Brain pericyte (primary cell): Measurements from ENCODE around the gene PAPPA2.
"Not testable (repeated sequence)": the region's sequence is repeated elsewhere in the genome, so short reads cannot be mapped to it uniquely, and the experiment has no call there.

Experiments
- DNase-seq: peaks from one replicate; pipeline ENCODE4 v3.0.0-alpha.2; 2012; ENCODE audit warnings: low read depth, low spot score

Gene PAPPA2

DNA sequence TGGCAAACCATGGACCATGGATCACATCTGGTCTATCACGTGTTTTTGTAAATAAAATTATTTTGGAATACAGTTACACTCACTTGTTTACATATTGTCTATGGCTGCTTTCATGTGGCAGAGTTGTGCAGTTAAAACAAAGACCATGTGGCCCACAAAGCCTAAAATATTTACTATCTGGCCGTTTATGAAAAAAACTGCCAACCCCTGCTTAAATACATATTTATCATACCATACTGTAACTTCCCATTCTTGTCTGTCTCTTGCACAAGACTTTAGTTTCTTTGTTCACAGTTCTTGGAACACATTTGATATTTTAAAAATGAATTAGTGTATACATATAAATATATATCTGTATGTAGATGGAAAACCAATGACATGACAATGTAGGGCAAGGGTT is 141.5 kb downstream of the PAPPA2 start:
- DNase-seq = no peak

DNA sequence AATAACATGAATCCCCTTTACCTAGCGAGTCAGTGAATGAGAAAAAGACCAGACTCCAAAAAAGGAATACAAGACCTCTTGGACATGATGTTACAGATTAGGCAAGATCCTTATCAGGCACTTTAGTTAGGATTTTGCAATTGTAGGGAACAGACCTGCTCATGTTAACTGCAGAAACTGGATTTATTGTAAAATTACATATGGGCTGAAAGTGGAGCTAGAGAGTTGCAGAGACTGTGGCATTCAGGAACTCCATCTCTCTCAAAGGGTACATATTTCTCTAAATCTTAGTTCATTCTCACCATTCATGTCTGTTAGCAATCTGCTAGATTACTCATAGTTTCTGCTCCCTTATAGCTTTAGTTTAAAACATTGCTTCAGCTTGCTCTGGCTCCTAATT is 142.2 kb downstream of the PAPPA2 start:
- no peak for DNase-seq

DNA sequence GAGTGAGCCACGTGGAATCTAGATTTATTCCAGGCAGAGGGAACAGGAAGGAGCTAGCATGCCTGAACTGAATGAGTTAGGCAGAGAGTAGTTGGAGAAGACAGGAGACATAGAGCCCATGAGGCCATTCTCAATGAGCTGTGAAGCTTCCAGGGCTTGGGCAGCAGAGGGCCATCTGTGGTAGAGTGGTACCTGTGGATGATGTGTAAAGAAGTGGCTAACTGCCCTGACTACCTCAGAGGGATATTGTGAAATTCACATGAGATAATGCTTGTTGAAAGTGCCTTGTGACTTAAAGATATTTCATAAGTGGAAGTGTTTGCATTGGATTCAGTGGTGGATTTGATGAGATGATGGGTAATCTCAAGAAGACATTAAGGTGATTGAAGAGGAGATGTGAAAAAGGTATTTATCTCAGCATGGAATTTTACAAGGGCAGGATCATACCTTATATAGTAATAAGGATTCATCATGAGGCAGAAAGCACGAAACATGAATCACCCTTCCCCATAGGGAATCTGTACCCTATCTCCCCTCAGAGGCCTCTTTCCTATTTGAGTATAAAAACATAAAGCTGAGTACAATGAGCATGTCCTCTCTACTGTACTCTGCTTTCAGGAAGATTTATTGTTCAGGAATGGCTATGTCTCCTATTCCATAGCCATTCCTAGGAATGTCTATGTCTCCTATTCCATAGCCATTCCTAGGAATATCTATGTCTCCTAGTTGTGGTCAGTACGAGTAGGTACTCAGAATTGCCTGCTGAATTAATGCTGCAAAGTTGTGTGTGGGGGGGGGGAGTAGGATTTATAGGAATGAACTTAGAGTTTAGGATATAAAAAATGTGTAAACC is 146.8 kb downstream of the PAPPA2 start:
- no peak for DNase-seq

DNA sequence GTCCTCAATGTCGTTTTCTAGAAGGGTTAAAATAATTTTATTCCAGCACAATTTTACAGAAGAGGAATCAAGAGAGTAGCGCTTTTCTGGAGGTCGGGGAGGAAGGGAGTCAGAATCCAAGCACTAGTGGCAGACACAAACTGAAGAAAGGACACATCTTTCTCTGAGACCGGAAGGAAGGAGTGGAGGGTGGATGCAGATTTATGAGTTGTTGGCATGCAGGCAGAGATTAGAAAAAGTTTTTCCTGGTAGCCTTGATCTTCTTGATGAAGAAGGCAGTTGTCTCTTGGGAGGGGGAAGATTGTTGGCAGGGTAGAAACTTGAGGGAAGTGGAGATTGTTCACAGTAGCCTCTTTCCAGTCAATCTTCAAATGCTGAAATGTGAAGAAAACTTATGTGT is 149.8 kb downstream of the PAPPA2 start:
- DNase-seq = no peak

DNA sequence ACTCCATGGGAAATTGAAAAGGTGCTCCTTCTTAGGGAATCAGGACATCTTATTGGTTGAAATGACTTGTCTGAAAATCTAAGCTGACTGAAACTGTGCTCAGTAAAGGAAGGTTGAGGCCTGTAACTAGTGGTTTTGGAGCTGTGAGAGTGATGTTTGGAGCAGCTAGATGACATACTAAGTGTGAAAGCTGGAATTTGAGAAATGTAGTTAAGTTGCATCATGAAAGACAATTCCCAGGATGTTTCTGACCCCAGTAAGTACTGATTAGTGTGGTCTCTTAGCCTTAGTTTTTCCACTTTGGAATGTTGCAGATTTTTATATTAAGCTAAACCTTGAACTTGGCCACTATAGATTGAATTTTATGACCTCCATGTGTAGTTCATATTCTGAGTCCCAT is 154.9 kb downstream of the PAPPA2 start:
- no peak for DNase-seq

DNA sequence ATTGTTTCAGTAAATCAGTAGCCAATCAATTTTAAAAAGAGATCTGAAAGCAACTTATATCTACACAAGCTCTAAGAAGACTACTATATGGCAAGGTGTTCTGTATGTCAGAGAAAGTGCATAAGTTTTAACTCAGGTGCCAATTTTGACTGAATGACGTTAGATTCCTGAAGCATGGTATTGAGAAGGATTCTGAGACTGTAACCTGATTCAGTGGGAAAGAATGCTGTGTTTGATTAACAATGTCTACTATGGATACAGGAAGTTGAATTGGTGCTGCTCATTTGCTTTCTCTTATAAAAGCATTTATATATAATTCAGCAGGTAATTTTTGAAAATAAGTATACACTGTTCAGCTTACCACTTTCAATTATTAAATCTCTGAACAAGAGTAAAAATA is 156.3 kb downstream of the PAPPA2 start:
- DNase-seq = no peak

DNA sequence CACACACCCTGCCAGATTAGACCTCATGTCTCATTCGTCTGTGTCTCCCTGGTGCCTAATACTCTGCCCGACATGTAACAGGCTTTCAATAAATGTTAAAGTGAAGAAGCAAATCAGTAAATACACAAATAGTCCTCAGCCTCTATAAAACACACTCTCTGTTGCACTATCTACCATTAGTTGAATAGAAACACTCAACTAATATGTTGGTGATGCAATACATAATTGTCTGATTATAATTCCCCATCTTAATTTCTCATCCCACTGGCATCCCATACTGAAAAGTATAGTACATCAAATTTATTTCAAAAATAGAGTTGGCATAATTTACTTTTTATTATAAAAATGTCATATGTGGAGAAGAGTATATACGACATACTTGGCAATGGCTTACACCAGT is 162.4 kb downstream of the PAPPA2 start:
- no peak for DNase-seq

DNA sequence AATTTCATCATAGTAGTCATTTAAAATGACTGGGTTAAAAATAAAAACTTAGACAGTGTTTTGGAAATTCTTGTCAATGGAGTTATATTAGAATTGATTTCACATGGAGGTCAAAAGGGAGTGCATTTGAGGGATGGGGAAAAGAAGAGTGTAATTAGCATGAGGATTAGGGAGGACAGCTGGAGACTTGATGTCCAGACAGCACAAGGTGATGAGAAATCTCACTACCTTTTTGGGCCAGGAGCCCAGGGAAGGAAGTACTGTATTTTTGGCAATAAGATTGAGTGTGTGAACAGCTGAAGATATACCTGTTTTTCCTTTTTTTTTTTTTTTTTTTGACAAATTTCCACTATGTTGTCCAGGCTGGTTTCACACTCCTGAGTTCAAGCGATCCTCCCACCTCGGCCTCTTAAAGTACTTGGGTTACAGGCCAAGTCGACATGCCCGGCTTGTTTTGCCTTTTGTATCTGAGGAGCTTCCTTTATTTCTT is 163.6 kb downstream of the PAPPA2 start:
- no peak for DNase-seq

DNA sequence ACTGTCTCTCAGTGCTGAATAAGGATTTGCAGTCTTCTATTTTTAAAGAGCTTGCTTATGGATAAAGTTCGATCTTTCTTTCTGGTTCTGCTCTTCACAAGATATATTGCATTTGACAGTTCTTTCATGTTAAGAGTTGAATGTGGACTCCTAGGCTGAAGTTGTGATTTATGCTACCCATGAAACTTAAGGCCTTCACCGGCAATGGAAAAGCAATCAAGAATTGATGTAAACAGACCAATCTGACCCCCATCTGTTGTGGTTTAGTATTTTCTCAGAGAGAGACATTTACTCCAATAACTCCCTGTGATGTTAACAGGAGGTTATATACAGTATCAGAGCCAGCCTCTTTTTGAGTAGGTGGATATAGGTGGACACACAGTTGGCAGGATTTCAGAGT is 165.8 kb downstream of the PAPPA2 start:
- no peak for DNase-seq

DNA sequence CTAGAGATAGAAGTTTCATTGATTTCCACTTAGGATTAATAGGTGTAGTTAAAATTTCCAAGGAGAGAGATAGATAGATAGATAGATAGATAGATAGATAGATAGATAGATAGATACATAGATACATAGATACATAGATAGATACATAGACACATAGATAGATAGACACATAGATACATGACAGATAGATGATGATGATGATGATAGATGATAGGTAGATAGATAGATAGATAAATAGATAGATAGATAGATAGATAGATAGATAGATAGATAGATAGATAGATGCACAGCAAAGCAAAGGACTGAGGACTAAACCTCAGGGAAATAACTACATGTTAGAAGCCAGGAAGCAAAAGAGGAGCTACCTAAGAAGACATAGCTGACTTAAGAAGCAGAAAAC is 171.8 kb downstream of the PAPPA2 start:
- not testable (repeated sequence) for DNase-seq

DNA sequence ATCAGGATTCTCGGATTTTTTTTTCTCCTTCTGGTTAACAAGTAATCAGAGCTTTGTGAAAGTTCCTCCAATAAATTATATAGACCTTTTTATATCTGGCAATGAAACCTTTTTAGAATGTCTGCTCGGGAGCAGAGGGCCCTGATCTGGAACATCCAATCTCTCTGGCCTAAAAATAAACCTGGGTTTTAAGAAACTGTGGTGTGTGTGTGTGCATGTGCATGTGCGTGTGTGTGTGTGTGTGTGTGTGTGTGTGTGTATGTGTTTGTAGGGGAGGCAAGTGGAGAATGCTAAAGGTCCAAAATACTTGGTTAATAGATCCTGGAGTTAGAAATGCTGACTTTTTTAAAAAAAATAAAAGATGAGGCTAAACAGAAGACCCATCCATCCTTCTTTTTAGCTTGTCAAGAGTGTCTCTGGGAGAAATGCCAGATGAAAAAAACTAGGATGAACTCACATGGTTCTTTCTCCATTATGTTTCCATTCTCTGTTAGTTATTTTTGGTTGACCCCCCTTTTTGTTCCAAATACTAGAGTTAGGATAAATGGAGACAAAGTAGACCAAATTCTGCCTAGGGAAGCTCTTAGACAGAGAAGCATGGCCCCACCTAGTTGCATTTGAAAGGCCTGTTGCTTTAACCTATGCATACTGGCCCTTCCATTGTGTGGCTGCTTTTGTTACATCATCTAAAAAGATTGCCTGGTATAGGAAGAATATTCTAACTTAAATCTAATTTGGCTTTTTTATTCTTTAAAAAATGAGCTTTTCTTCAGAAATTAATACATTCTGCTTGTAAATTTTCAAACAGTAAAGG is 175.9 kb downstream of the PAPPA2 start:
- no peak for DNase-seq

DNA sequence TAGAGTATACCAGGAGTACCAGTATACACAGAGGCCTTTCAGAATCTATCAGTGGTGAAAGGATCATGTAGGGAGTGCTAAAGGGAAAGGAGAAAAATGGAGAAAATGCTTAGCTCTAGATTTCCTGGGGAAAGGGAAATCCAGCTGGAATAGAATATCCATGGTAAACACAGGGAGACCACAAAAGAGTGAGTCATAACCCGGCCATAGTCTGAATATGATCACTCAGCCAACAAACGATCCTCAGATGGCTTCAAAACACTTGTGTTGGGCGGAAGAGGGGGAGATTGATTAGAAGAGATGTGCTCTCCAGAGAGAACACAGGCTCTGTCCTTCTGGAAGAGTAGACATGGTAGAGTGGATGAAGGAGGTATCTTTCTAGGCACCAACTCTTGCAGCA is 180.6 kb downstream of the PAPPA2 start:
- no peak for DNase-seq

DNA sequence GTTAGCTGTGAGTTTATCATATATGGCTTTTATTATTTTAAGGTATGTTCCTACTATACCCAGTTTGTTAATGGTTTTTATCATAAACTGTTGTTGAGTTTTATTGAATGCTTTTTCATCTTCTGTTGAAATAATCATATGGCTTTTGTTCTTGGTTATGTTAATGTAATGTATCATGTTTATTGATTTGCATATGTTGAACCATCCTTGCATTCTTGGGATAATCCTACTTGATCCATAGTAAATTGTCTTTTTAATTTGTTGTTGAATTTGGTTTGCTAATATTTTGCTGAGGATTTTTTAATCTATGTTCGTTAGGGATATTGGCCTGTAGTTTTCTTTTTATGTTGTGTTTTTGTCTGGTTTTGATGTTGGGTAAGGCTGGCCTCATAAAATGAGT is 185.6 kb downstream of the PAPPA2 start:
- DNase-seq = no peak

DNA sequence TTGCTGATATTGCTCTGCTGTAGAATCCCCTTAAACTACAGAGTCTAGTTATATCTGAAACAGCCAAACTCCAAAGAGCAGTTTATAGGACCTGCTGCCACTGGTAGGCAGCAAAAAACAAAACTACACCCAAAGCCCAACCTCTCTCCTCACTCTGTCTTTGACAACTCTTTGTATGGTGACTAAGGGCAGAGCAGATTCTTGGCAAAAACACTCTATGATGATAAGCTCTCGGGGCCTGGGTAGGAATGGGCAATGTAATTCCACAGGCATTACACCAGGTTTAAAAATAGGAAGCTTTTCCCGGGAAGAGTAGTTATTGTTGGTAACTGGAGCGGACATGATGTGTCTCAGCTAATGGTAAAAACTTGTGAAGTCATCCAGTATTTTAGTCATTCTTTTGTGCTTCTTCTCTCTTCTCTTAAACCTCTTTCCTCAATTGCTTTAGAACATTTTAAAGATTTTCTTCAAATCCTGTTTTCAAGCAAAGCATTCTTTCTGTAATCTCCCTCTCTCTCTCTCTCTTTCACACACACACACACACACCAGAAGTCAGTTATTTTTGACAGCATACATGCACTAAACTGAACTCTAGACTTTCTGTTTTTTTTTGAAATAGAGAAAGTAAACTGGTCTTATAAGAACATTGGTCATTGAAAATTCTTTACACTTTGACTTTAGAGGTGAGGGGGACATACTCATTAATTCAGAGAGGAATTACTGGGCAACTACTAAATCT is 193.5 kb downstream of the PAPPA2 start:
- DNase-seq = no peak

DNA sequence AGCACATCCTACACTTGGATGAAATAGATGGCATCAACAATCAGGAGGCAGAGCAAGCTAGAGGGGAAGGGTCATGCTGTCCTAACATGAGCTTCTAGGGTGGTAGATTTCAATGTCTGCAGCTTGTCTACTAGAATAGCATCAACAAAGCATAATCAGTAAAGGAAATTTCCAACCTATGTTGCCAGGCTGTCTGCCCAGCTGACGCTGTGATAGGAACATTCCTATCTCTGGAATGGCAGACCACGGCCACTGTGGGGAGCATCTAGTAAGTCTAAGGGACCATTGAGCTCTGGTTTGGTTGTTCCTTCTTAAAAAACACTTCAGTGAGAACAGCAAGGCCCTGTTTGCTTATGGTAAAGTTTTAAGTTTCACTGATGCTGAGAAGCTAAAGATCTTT is 206.8 kb downstream of the PAPPA2 start:
- DNase-seq = no peak

DNA sequence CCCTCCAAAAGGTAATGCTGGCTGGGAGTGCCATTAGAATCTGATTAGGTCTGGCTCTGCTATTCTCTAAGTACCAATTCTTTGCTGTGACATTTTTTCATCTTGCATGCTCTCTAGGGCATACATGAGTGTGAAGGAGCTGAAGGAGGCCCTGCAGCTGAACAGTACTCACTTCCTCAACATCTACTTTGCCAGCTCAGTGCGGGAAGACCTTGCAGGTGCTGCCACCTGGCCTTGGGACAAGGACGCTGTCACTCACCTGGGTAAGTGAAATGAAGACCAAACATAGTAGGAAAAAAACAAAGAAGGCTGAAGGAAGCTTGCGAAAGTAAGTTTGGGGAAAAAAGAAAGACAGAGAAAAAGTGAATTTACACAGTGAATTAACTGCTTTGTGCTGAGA is 207.9 kb downstream of the PAPPA2 start:
- no peak for DNase-seq

DNA sequence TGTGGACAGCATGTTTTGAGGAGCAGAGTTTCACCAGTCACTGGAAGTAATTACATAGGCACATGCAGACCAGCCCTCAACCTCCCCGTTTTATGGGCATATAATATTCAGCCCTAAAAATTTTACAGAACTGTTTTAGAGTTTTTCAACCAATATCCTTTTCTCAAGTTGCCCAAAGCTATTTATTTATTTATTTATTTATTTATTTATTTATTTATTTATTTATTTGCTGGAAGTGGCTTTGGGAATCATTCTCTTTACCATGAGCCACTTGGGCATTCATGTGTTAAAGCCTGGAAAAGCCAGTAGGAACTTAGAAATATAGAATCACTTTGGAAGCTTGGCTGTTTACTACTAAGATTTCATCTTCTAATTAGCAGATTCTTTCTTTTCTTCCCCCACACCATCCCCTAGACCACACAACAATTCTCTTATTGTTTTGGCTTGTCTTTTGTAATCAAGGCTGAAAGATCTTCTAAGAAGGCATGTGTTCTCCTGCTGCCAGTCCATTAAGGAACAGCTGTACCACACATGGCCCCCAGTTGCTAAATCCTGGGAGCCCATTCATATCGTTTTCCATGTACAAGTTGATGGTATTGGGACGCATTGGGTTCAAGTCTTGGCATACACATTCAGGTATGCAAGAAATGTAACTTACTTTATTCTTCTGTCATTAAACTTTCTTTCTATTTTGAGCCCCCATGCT is 220.0 kb downstream of the PAPPA2 start:
- no peak for DNase-seq

DNA sequence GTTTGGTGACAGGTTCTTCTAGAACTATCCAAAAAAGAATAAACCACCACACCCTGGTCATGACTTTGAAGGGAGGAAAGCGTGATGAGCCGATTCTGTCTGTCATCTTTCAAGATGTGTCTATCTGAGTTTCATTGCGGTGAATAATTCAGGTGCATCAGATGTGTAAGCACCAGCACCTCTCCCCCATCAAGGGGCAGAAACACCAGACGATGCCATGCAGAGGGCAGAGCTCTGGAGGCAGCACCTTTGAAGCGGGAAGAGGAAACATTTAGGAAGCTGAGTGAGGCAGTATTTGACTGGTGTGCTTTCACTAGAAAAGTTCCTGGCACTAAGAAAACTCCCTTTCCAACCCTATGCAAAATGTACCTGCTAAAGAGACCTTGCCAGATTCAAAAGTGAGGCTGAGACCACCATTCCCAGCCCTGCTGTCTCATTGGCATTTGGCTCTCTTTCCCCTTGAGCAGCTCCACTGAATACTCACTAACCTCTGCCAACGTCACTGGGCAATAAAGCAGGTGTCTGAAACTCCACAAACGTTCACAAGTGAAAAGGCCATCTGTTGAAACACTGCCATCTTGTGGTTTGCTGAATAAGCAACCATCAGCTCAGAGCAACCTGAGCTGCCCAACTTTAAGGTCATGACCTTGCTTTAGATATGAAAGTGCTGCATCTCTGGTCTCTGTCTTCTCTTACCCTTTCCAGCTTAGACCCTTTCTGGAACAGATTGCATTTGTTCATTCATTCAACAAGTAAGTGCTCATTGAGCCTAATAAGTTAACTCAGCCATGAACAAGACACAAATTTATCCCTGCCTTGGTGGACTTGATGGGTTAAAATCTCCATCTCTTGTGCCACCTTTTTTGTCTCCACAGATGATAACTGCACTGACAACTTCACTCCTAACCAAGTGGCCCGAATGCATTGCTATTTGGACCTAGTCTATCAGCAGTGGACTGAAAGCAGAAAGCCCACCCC is 228.6 kb downstream of the PAPPA2 start:
- DNase-seq = no peak

DNA sequence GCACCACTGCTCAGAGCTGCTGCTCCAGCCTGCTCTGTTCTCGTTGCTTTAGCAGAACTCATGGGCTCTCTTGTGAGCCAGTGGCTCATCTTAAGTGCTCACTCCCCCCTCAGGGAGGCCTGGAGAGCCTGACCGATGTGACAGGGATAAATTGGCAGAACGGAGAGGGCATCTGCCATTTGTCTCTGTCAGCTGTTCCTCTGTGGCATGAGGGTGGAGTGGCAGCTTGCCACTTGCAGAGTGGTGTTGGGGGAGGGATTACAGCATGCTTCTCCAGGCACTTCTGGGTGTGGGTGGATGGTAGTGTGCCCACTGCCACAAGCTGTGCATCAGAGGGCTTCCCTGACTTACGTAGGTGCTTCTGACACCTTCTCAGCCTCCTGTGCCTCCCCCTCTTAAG is 229.5 kb downstream of the PAPPA2 start:
- no peak for DNase-seq

DNA sequence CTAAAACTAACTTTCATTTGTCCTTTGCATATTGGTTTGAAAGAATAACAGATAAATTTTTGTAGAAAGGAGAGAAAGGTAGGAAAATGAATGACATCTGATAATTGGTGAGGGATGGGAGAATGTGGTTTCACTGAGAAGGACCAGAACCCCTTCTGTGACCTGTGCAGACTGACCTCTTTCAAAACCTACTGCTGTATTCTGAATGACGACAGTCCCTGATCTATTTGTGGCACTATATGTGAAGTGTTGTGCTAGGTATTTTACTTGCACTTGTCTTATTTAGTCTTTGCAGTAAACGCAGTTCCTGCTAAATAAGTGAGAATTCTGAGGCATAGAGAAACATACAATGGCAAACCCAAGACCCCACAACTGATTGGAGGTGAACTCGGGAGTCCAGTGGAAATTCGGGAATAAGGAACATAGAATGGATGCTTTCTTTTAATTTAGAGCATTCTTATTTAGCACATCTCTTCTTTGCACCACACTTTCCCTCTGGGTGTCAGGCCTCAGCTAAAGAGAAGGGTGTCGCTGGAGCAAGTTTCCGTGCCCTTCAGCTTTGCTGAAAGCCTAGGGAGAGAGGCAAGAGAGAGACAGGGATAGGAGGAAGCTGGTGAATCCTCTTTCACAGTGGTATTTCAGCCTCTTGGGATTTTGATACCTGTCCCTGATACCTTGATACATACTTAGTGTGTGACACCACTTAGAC is 230.2 kb downstream of the PAPPA2 start:
- DNase-seq = no peak
